Right cardiac atrium (tissue), 5 donors: Measurements from ENCODE around the gene CMKLR1. TPM values are rescaled to one million over a fixed set of nuclear protein-coding genes. Genes with fewer than 3 reads are reported as not detected.

Experiments used
- ATAC-seq, 2 donors: fragments of 200-7000 bp; cut with Tn5 transposase; one replicate each; pipeline versions ENCODE4 v1.8.0 to v1.9.1; 2020; ENCODE audit warnings: moderate library complexity in 2 of 2, mild to moderate bottlenecking in 1 of 2
- DNase-seq, 3 donors: peaks; one replicate each; pipeline ENCODE4 v3.0.0-alpha.2; 2020
- H3K27ac ChIP-seq: one replicate; pipeline ENCODE4 v1.5.1; 2013; ENCODE audit warnings: mild to moderate bottlenecking, low read length, control low read depth, moderate library complexity
- H3K27me3 ChIP-seq: one replicate; pipeline ENCODE4 v1.6.1; 2013; ENCODE audit not compliant: control insufficient read depth, insufficient read depth
- H3K4me1 ChIP-seq: one replicate; pipeline ENCODE4 v1.6.1; 2013; ENCODE audit warnings: low read length; ENCODE audit not compliant: control insufficient read depth, insufficient read depth
- H3K4me3 ChIP-seq: one replicate; pipeline ENCODE4 v1.5.1; 2013; ENCODE audit warnings: low read length, control low read depth
- H3K9me3 ChIP-seq: one replicate; pipeline ENCODE4 v1.6.1; 2013; ENCODE audit warnings: low read length; ENCODE audit not compliant: control insufficient read depth
- WGBS: extraction: QIAGEN DNeasy Blood & Tissue Kit; methylation state at CpG from one replicate; pipeline ENCODE4 v1.1.7; 2013; 5-methylcytosine and 5-hydroxymethylcytosine counted together
- intact Hi-C, 4 donors: fragments of 100-400 bp; cut with DNase I; formaldehyde crosslinking; loops; one replicate each; pipeline versions ENCODE4 v1.11.0 to v1.14.0; 2022 to 2023
- polyA plus RNA-seq: library from polyadenylated mRNA; stranded (reverse); fragments of 200-250 nt; gene quantifications from one replicate; pipeline ENCODE4 v1.2.3, GENCODE V29; 2013
- total RNA-seq, 4 donors: library from RNA; stranded (reverse); fragmentation: NEBNext Ultra II Directional; extraction: Animal tissue kit (Norgen Biotek cat#: 25700); gene quantifications; one replicate each; pipeline ENCODE4 v1.2.1, GENCODE V29; 2021
- donor health status: healthy with polysubstance abuse.
- donor health status: DM: no; HTN: yes; CAD: no.
- donor health status: DM: no; HTN: no; CAD: no.
- donor health status: DM: no; HTN: yes; CAD: no; lungs with severe emphysema.
- donor health status: DM: yes; HTN: yes; CAD: no.

The CMKLR1 gene
- total and polyA plus RNA-seq, 5 donors, result 1.6 to 17.9 (median 7.8) TPM

GRCh38 chr12:108346727-108347710, 7.9 kb upstream of the CMKLR1 start:
- Histone ChIP-seq H3K9me3 (no peaks in the 10 kb centered on the region), H3K4me1 (no peaks in the 10 kb centered on the region), H3K4me3 (no peak overlapping the region), H3K27ac (no peak overlapping the region), H3K27me3 (no peaks in the 10 kb centered on the region)
- ATAC-seq (no peak), DNase-seq (no peak)
- WGBS, result 89% methylated on average over 6 of the region's 6 CpGs
- intact Hi-C loops, result no loop called here

- Histone ChIP-seq H3K27me3 (no peaks in the 10 kb centered on the region), H3K4me1 (no peaks in the 10 kb centered on the region), H3K9me3 (no peaks in the 10 kb centered on the region), H3K4me3 (no peak overlapping the region), H3K27ac (no peak overlapping the region)
- no peak for DNase-seq
- WGBS, result 57% methylated on average over 8 of the region's 8 CpGs
- no peak for ATAC-seq
- intact Hi-C loops, result no loop called here
Measured at GRCh38 chr12:108345716-108346633, 6.9 kb upstream of the CMKLR1 start.

GRCh38 chr12:108342985-108343384, 3.9 kb upstream of the CMKLR1 start:
- H3K27ac ChIP-seq, result no peak overlapping the region
- no peak overlapping the region for H3K4me3 ChIP-seq
- ATAC-seq (no peak), DNase-seq (peak in 1 of 3 donors; percentile 68)
- no peaks in the 10 kb centered on the region for H3K4me1 ChIP-seq
- WGBS, result 50% methylated on average over 5 of the region's 5 CpGs
- no peaks in the 10 kb centered on the region for H3K9me3 ChIP-seq
- intact Hi-C loops, result no loop called here
- no peaks in the 10 kb centered on the region for H3K27me3 ChIP-seq

- Histone ChIP-seq H3K27ac (no peak overlapping the region), H3K4me3 (no peak overlapping the region), H3K27me3 (no peaks in the 10 kb centered on the region), H3K9me3 (no peaks in the 10 kb centered on the region), H3K4me1 (peaks cover 2% of the 10 kb centered on the region)
- no peak for ATAC-seq
- DNase-seq, result no peak
- WGBS, result 67% methylated on average over 8 of the region's 8 CpGs
- intact Hi-C loops, result no loop called here
Measured at GRCh38 chr12:108341854-108342847, 3.0 kb upstream of the CMKLR1 start.

DNA sequence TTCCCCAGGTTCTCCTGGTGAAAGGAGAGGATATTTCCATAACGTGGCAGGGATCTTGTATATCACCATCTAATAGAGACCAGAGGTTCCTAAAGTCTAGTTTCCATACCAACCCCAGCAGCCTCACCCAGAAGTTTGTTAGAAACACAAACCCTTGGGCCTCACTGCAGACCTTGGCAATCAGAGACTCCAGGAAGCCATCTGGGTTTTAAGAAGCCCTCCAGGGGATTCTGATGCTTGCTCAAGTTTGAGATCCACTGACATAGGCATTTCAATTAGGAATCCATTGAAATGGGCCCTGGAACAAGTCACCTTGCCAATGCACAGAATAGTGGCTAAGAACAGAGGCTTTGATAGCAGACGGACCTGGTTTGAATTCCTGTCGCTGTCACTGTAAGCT, 2.2 kb upstream of the CMKLR1 start:
- no peak for ATAC-seq
- H3K27me3 ChIP-seq, result no peaks in the 10 kb centered on the region
- intact Hi-C loops, result no loop called here

GRCh38 chr12:108340037-108340436, 926 bp upstream of the CMKLR1 start:
- peak overlapping the region; percentile 53 for H3K27ac ChIP-seq
- H3K9me3 ChIP-seq, result no peaks in the 10 kb centered on the region
- no peaks in the 10 kb centered on the region for H3K27me3 ChIP-seq
- peaks cover 2% of the 10 kb centered on the region for H3K4me1 ChIP-seq
- intact Hi-C loops, result no loop called here
- no peak overlapping the region for H3K4me3 ChIP-seq
- 47% methylated on average over 10 of the region's 10 CpGs for WGBS
- peak; percentile 54 to 88 (median 82) for DNase-seq
- ATAC-seq, result peak; percentile 45 to 69

More for the DNA sequence above, 2.2 kb upstream of the CMKLR1 start:
- Histone ChIP-seq H3K9me3 (no peaks in the 10 kb centered on the region), H3K4me1 (peaks cover 2% of the 10 kb centered on the region), H3K27ac (no peak overlapping the region), H3K4me3 (no peak overlapping the region)
- 71% methylated on average over 3 of the region's 3 CpGs for WGBS
- no peak for DNase-seq

DNA sequence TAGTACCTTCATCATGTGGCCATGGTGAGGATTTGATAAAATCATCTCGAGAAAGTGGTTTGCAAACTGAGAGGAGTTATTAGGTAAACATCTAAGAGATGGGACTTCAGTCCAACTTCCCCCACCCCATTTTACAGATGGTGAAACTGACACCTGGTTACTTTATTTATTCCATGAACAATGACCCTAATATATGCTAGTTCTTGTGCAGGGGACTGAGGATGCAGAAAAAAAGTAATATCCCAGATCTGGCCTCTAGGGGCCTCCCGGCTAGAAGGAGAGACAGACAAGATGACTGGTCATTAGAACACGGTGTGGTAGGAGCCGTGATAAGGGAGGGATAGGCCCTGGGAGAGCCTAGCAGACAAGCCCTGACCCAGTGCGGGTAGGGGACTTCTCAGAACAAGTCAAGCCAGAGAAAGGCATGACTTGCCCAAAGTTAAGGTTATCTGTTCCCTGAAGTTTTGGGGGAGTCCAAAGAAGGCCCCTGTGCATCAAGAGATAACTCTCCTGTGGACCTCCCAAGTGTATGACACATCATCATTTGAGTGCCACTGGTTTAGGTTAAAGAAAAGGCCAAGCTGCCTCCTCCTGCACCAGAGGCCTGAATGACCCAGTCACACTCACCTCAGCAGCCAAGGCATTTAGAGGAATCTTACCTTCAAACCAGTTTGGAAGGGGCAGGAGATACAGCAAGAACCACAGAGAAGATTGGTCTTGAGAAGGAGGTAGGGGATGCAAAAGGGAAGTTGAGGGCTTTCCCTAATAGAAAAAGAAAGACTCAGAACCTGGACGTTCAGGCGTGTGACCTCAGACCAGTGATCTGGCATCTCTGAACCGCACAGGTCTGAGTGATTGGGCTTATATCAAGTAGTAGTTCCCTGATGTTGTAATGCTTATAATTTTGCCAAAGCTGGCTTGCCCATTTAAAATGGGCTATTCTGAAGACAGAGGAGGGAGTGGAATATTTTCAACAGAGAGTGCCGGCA, 1.6 kb downstream of the CMKLR1 start:
- intact Hi-C loops, result no loop called here
- no peak for DNase-seq
- WGBS, result 56% methylated on average over 9 of the region's 9 CpGs
- H3K9me3 ChIP-seq, result no peaks in the 10 kb centered on the region
- peaks cover 7% of the 10 kb centered on the region for H3K4me1 ChIP-seq
- peak overlapping the region; percentile 17 for H3K27ac ChIP-seq
- ATAC-seq, result peak in 1 of 2 donors; percentile 34
- peak overlapping the region; percentile 39 for H3K4me3 ChIP-seq
- no peaks in the 10 kb centered on the region for H3K27me3 ChIP-seq

- no peak for ATAC-seq
- H3K4me3 ChIP-seq, result no peak overlapping the region
- no peaks in the 10 kb centered on the region for H3K27me3 ChIP-seq
- intact Hi-C loops, result no loop called here
- H3K4me1 ChIP-seq, result peaks cover 7% of the 10 kb centered on the region
- DNase-seq, result no peak
- H3K9me3 ChIP-seq, result no peaks in the 10 kb centered on the region
- WGBS, result 73% methylated on average over 4 of the region's 4 CpGs
- no peak overlapping the region for H3K27ac ChIP-seq
Measured at GRCh38 chr12:108335349-108336119, 3.6 kb downstream of the CMKLR1 start.
